ENCODE results near the gene HELZ. TPM values are rescaled to one million over a fixed set of nuclear protein-coding genes. Genes with fewer than 3 reads are reported as not detected.

HELZ gene
- total and polyA plus RNA-seq, 4 donors, result 5.5 to 175 (median 27.8) TPM

- Histone ChIP-seq H3K9ac (ENCODE audit: insufficient read depth in 1 of 2, low read length in 2 of 2) (no peak overlapping the region), H3K4me1 (ENCODE audit: control insufficient read depth in 5 of 5, insufficient read depth in 5 of 5, low read length in 5 of 5) (peaks cover 0 to 2% (median 0%) of the 10 kb centered on the region in 5 donors), H3K36me3 (ENCODE audit: control insufficient read depth in 4 of 4, insufficient read depth in 4 of 4, low read length in 4 of 4) (peaks cover 3 to 23% (median 6%) of the 10 kb centered on the region in 4 donors), H3K27ac (ENCODE audit: low read depth in 1 of 2, low read length in 1 of 2) (no peak overlapping the region), H3K4me3 (no peak overlapping the region), H3K9me3 (ENCODE audit: control insufficient read depth in 4 of 4, insufficient read depth in 3 of 4, low read length in 3 of 4) (no peaks in the 10 kb centered on the region), H3K27me3 (ENCODE audit: control insufficient read depth in 3 of 3, insufficient read depth in 3 of 3, low read length in 2 of 3) (no peaks in the 10 kb centered on the region)
- DNase-seq (peak in 2 of 3 donors; percentile 32 to 55), ATAC-seq (ENCODE audit: insufficient read depth, low FRiP score) (no peak)
- WGBS, 2 donors, result 90 to 92% methylated on average over 5 of the region's 5 CpGs
- TF ChIP-seq CTCF (IDR thresholded peaks at IDR 0.05; ENCODE audit: control extremely low read depth, extremely low read depth), result no peak
These were observed 108.6 kb downstream of the HELZ start for GRCh38 chr17:67136191-67137025.

- H3K27ac ChIP-seq (ENCODE audit: low read depth in 1 of 2, low read length in 1 of 2), result no peak overlapping the region
These were observed 111.8 kb downstream of the HELZ start for GRCh38 chr17:67133161-67133560.

GRCh38 chr17:67132366-67132765 is 112.6 kb downstream of the HELZ start:
- DNase-seq (no peak), ATAC-seq (ENCODE audit: insufficient read depth, low FRiP score) (no peak)
- Histone ChIP-seq H3K9me3 (ENCODE audit: control insufficient read depth in 4 of 4, insufficient read depth in 3 of 4, low read length in 3 of 4) (no peaks in the 10 kb centered on the region), H3K4me1 (ENCODE audit: control insufficient read depth in 5 of 5, insufficient read depth in 5 of 5, low read length in 5 of 5) (no peaks in the 10 kb centered on the region), H3K27me3 (ENCODE audit: control insufficient read depth in 3 of 3, insufficient read depth in 3 of 3, low read length in 2 of 3) (no peaks in the 10 kb centered on the region), H3K9ac (ENCODE audit: insufficient read depth in 1 of 2, low read length in 2 of 2) (no peak overlapping the region), H3K4me3 (no peak overlapping the region), H3K36me3 (ENCODE audit: control insufficient read depth in 4 of 4, insufficient read depth in 4 of 4, low read length in 4 of 4) (peaks cover 3 to 26% (median 7%) of the 10 kb centered on the region in 4 donors), H3K27ac (ENCODE audit: low read depth in 1 of 2, low read length in 1 of 2) (no peak overlapping the region)
- TF ChIP-seq CTCF (IDR thresholded peaks at IDR 0.05; ENCODE audit: control extremely low read depth, extremely low read depth), result no peak
- WGBS, 2 donors, result 71 to 91% methylated on average over 1 of the region's 1 CpG

More at GRCh38 chr17:67133161-67133560, 111.8 kb downstream of the HELZ start:
- Histone ChIP-seq H3K4me1 (ENCODE audit: control insufficient read depth in 5 of 5, insufficient read depth in 5 of 5, low read length in 5 of 5) (no peaks in the 10 kb centered on the region), H3K9me3 (ENCODE audit: control insufficient read depth in 4 of 4, insufficient read depth in 3 of 4, low read length in 3 of 4) (no peaks in the 10 kb centered on the region), H3K9ac (ENCODE audit: insufficient read depth in 1 of 2, low read length in 2 of 2) (no peak overlapping the region), H3K27me3 (ENCODE audit: control insufficient read depth in 3 of 3, insufficient read depth in 3 of 3, low read length in 2 of 3) (no peaks in the 10 kb centered on the region), H3K4me3 (no peak overlapping the region), H3K36me3 (ENCODE audit: control insufficient read depth in 4 of 4, insufficient read depth in 4 of 4, low read length in 4 of 4) (peaks cover 0 to 22% (median 5%) of the 10 kb centered on the region in 4 donors)
- ATAC-seq (ENCODE audit: insufficient read depth, low FRiP score), result no peak
- no peak for TF ChIP-seq CTCF (IDR thresholded peaks at IDR 0.05; ENCODE audit: control extremely low read depth, extremely low read depth)
- DNase-seq, result no peak

All from lung (tissue), 12 donors.